GM18870 (cell line): ENCODE measurements around the gene MT1F.
"Not testable (repeated sequence)": the region's sequence is repeated elsewhere in the genome, so short reads cannot be mapped to it uniquely, and the experiment has no call there.

Experiments used
- ATAC-seq: cut with Tn5 transposase; IDR thresholded peaks from one replicate; pipeline ENCODE4 v1.9.1; 2021; ENCODE audit warnings: moderate library complexity; ENCODE audit not compliant: unreplicated experiment

Gene MT1F

DNA sequence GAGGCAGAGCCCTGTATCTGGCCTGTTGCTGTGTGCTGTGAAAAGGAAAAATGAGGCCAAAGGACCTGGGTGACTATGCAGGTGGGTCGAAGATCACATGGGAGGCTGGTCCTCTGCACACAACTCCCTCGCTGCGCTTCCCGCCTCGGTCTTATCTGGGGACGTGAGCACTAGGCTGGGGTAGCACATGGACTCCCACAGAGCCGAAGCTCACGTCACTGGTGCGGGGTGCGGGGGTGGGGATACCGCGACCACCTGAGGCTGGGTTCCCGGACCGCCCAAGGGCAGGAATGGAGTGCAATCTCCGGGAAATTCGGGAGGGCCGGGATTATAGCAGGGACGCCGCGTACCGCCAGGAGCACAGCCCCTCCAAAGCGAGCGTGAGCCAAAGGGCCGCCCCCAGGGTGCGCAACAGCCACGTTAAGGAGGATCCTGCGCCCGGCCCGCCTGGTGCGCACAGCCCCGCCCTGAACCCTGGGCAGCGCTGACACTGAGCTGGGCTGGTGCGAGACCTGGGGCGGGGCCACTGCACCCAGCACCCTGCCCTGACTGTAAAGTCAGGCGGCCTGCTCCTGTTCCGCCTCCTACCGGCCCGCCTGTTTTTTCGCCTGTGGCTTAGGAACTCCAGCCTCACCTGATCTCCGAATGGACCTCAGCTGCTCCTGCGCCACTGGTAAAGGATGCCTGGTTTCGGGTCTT is 14.5 kb upstream of the MT1F start:
- no peak for ATAC-seq

DNA sequence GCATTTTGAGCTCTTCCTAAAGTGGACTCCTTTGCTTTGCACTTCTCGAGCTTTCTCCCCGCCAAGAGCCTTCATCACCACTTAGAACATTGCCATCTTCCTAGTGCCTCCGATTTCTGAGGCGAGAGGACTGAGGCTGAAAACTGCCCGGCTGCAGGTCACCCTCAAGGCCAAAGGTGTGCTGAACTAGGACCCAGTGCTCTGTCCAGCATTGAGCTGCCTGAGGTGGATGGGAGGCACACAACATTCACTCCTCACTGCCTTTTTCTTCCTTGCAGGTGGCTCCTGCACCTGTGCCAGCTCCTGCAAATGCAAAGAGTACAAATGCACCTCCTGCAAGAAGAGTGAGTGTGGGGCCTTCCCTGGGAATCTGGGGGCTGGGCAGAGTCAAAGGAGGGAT is 13.9 kb upstream of the MT1F start:
- no peak for ATAC-seq

DNA sequence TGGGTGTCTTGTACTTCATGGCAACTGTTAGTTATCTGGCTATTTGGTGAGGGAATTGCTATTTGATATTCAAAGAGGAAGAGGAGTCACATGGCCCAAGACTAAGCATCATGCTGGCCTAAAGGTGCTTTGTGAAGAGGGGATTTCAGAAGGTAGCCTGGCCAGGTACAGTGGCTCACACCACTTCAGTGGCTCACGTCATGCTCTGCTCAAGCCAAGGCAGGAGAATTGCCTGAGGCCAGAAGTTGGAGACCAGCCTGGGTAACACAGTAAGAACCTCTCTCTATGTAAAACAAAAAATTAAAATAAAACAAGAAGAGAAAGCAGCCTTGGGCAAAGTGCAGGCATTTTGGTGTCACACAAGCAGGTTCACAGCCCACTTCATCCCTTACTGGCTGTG is 12.4 kb upstream of the MT1F start:
- ATAC-seq = no peak

DNA sequence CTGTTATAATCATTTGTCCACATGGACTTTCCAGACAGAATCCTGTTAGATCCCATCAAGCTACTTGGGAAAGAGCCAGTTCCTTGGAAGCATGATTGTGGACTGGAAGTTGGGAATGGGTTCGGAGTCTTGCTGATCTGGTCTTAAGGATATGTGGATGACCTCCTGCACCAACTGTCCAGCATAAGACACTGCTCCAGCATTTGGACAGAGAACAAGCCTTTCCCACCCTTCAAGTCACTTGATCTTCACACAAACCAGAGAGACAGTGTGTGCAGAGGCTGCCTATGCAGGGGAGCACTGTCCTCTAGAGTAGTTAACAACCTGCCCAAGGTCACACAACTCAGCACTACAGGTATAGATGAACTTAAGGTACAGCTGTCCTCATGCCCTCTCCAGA is 11.9 kb upstream of the MT1F start:
- no peak for ATAC-seq

DNA sequence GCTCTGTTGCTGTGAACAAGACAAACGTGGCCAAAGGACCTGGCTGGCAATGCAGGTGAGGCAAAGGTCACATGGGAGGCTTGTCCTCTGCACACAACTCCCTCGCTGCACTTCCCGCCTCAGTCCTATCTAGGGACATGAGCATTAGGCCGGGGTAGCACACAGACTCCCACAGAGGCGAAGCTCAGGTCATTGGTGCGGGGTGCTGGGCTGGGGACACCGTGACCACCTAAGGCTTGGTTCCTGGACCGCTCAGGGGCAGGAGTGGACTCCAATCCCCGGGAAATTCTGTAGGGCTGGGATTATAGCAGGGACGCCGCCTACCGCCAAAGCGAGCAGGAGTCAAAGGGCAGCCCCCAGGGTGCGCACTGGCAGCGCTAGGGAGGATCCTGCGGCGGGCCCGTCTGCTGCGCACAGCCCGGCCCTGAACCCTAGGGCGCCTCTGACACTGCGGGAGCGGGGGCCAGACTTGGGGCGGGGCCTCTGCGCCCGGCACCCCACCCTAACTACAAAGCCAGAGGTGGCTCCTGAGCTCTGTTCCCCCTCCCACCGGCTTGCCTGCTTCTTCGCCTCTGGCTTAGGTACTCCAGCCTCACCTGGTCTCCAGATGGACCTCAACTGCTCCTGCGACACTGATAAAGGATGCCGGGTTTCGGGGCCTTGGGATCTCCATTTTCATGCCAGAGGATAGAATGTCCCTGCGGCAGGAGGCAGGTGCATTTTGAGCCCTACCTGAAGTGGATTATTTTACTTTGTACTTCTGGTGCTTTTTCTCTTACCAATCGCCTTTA is 9.9 kb upstream of the MT1F start:
- no peak for ATAC-seq

DNA sequence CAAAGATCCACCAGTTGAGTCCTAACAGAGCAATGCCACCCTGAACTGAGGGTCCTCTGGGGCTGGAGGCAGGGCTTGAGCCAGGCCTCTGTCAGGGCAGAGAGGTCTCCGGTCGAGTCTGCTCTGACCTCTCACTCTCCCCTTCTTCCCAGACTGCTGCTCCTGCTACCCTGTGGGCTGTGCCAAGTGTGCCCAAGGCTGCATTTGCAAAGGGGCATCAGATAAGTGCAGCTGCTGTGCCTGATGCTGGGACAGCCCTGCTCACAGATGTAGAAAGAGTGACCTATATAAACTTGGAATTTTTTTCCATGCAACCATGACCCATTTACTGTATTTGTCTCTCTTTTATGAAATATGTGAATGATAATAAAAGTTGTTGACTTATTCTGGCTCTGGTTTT is 8.5 kb upstream of the MT1F start:
- ATAC-seq = no peak

DNA sequence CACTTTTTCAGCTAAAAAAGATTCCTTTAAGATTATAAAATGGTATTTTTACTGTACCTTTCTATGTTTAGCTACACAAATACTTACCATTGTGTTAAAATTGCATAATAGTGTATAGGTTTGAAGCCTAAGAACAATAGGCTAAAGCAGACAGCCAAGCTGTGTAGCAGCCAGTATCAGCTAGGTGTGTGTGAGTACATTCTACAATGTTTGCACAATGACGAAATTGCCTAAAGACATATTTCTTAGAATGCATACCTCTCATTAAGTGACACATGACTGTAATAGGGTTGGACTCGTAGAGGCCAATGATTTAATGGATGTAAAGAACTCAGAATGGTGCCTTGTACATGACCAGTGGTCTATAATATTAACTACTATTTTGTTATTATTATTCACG is 7.9 kb upstream of the MT1F start:
- no peak for ATAC-seq

DNA sequence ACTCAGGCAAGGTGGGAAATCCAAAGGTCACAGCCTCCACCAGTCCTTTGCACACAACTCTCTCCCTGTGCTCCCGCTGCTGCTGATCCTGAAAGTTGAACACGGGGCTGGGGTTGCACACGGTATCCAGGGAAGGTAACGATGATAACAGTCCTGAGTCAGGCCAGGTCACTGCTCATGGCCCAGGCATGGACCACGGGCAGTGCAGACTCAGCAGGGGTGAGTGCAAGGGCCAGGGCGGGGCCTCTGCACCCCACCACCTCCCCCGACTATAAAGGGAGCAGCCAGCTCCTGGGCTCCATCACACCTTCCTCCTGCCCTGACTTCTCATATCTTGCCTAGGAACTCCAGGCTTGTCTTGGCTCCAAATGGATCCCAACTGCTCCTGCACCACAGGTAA is 6.2 kb upstream of the MT1F start, which contains the start of gene MT1B:
TSS of gene MT1B (plus strand) at position 301 of the 400 bp plus-strand sequence. CDS start at position 369, 68 bp downstream.
- ATAC-seq = no peak

DNA sequence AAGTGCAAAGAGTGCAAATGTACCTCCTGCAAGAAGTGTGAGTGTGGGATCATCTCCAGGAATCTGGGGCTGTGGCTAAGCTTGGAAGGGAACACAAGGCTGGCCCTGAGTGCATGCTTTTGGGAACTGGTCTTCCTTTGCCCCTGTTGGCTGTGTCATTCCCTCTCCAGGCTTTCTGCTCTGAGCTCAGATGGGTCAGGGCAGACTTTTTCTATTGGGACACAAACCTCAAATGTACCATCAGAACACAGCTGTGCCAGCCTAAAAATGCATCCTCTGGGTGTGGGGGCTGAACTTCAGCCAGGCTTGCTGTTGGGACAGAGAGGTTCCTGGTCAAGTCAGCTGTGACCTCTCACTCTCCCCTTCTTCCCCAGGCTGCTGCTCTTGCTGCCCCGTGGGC is 5.2 kb upstream of the MT1F start:
- no peak for ATAC-seq

DNA sequence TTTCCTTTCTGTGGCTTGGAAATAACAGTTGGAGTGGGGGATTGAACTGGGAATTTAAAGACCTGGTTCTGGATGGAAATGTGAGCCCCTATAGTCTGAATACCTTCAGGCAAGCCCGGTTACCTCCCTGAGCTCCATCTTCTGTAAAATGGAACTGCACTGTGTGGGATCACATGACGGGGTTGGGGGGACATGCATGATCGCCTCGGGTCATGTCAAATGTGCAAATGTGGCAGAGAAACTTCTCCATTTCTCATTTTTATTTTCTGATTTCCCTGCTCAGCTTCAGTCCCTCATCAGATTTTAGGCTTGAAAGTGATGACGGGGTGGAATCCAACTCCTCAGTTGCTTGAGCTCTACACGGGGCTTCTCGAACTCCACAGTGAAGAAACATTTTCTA is 4.5 kb upstream of the MT1F start:
- ATAC-seq = no peak

DNA sequence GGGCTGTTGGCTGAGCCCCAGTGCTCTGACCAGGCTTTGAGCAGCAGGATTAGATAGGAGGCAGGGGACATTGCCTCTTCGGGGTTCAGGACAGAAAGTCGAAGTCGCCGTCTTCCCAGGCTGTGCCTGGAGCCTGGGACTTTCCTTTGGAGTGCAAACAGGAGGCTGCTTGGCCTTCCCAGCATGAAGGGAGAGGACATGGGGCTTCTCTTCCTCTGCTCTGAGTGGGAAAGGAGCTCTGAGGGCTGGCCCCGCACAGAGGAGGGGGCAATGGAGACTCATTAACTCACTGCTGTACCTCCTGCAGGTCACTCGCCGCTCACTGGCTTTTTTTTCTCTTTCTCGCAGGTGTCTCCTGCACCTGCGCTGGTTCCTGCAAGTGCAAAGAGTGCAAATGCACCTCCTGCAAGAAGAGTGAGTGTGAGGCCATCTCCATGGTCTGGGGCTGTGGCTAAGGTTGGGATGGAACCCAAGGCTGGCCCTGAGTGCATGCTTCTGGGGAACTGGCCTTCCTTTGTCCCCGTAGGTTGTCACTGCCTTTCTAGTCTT is 642 bp downstream of the MT1F start:
- no peak for ATAC-seq

DNA sequence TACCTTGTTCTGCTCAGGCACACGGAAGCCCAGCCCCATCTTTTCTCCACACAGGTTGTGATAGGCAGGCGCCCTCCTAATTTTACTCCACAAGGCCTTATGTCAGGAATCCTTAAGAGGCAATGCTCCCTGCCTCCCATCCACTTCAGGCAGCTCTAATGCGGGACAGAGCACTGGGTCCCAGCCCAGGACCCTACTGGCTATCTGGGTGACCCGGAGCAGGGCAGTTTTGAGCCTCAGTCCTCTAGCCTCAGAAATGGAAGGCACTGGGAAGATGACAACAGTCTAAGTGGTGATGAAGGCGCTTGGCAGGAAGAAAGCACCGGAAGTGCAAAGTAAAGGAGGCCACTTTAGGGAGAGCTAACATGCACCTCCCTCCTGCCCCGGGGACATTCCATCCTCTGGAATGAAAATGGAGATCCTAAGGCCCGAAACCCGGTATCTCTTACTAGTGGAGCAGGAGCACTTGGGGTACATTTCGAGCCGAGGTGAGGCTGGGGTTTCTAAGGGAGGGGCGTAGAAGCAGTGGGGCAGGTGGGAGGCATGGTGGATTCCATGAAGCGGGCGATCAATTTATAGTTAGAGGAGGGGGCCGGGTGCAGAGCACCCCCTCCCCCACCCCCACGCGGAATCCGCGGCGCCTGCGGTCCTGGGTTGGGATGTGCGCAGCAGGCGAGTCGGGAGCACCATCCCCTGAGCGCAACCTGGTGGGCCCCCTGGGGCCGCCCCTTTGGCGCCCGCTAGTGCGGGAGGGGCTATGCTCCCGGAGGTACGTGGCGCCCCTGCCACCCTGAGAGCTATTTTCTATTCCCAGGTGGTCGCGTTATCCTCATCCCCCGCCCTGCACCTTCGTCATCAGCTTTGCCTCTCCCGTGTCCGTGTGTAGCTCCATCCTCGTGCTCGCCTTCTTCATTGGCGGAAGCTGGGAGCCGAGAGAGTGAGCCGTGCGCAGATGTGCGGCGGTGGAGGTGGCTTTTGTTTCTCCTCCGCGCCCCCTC is 4.9 kb downstream of the MT1F start:
- ATAC-seq = no peak

DNA sequence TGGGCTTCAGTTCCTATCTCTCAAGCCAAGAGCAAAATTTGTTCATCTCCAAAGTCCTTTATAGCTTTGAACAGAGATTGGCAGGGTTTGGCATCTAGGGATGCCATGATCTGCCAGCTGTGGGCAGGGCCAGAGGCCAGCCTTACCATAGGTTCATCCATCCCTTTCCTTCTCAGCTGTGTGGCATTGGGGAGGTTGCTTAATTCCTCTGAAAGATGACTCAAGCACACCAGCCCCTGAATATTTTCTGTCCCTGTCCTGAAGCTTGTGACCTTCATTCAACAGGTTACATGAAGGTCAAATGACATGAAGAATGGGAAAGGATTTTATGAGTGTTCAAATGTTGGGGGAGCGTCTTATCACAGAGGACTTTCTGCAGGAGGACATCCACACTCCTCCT is 6.7 kb downstream of the MT1F start:
- no peak for ATAC-seq

DNA sequence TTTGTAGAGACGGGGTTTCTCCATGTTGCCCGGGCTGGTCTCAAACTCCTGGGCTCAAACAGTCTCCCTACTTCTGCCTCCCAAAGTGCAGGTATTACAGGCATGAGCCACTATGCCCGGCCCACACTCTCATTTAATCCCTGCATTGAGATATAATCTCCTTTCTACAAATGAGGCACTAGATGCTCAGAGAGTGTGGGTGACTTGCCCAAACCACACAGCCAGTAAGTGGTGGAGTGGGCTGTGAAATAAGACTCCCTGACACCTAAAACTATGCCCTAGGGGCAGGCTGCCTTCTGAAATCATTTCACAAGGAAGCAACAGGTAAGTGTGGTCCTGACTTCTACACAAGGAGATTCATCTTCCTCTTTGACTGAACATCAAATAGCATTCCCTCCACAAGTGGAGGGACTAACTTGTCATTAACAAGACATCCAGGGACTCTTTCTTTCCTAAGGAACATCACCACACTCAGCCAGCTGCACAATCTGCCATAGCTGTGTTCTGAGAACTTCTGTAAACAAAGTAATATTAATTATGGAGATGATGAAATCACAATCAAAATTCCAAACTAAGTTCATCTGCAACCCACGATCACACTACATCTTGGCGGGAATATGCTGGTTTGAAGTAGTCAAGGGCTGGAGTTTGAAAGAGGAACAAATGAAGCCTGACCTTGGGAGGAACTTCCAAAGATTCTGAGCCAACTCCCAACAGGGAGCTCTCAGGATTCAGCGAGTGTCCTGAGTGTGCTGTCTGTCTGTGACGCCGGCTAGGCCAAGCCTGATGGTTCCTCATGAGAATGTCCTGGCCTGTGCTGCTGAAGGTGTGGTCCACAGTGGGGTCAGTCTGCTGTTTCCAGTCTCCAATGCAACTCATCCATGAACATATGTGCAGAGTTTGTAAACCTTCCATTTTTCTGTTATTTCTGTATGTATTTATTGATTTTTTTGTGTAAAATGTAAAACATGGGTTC is 7.8 kb downstream of the MT1F start:
- not testable (repeated sequence) for ATAC-seq

DNA sequence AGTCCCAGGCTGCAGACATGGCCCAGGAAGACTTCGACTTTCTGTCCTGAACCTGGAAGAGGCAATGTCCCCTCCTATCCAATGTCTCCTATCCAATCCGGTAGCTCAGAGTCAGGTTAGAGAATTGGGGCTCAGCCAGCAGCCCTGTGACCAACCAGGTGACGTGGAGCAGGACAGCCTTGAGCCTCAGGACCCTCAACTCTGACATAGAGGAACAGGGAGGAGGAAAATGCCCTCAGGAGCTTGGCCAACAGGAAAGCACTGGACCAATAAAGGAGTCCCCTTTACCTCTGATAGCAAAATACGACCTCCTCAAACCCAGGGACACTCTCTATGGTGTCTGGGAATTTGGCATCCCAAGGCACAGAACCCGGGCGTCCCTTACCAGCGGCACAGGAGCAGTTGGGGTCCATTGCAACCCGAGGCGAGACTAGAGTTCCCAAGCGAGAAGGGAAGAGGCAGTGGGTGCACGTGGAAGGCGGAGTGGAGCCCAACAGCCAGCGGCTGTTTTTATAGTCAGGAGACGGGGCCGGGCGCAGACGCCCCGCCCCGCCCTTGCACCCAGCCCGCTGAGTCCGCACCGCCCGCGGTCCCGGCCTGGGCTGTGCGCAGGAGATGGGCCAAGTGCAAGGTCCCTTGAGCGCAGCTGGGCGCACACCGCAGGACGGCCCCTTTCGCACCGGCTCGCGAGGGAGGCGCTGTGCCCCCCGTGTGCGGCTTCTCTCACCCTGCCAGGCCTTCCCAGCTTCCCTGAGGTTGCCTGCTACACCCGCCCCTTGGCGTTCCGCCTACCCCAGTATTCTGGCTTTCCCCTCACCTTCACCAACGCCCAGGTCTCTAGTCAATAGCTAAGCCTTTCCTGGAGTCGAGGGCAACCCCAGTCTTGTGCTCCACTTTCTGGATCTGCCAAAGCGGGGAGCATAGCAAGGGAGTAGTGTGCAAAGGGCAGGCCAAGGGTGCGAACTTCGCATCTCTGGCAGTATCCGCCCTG is 10.1 kb downstream of the MT1F start, which contains the start of gene MT1G:
TSS of gene MT1G (minus strand) at position 485 of the 991 bp plus-strand sequence. CDS start at position 413, 72 bp downstream.
- ATAC-seq = no peak

DNA sequence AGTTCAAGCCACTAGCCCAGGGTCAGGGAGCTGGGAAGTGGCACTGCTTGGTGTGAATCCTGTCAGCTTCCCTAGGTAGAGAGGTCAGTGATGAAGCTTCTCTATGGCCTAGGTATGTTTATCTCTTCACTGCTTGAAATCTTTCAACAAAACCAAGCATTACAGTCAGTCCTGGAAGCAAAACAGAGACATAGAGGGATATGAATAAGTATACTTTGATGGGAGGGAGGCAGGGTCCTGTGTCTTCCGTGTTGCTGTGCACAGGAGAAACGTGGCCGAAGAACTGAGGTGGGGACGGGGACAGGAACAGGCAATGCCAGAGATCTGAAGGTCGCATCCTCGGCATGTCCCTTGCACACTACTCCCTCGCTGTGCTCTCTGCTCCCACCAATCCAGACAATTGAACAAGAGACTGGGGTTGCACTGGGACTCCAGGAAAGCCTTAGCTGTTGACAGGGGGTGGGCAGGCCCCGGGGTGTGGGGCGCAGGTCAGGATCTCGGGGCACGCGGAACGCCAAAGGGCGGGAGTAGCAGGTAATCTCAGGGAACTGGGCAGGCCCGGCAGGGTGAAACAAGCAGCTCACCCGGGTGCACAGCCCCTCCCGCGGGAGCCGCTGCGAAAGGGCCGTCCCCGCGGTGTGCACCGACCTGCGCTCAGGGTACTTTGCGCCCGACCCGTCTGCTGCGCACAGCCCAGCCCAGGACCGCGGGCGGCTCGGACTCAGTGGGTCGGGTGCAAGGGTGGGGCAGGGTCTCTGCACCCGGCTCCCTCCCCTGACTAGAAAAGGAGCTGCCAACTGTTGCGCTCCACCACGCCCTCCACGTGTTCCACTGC is 11.5 kb downstream of the MT1F start, which contains the start of gene MT1H:
TSS of gene MT1H (plus strand) at position 810 of the 835 bp plus-strand sequence. CDS start 71 bp downstream, outside the sequence.
- no peak for ATAC-seq

DNA sequence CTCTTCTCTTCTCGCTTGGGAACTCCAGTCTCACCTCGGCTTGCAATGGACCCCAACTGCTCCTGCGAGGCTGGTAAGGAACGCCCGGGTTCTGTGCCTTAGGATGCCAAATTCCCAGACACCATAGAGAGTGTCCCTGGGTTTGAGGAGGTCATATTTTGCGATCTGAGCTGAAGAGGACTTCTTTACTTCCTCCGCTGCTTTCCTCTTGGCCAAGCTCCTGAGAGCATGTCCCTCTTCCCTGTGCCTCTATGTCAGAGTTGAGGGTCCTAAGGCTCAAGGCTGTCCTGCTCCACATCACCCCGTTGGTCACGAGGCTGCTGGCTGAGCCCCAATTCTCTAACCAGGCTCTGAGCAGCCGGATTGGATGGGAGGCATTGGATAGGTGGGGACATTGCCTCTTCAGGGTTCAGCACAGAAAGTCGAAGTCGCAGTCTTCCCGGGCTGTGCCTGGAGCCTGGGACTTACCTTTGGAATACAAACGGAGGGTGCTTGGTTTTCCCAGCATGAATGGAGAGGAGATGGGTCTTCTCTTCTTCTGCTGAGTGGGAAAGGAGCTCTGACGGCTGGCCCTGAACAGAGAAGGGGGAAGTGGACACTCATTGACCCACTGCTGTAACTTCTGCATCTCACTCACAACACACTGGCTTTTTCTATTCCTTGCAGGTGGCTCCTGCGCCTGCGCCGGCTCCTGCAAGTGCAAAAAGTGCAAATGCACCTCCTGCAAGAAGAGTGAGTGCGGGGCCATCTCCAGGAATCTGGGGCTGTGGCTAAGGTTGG is 12.3 kb downstream of the MT1F start:
- ATAC-seq = no peak
